CD14-positive monocyte (primary cell): ENCODE measurements around the gene NCOR2. TPM values are rescaled to one million over a fixed set of nuclear protein-coding genes. Genes with fewer than 3 reads are reported as not detected.

Source experiments
- DNase-seq, 3 donors: peaks; one replicate each; pipeline ENCODE4 v3.0.0-alpha.2; 2011 to 2022
- H2AFZ ChIP-seq: 2 replicates; pipeline ENCODE4 v1.6.0; 2012; ENCODE audit warnings: mild to moderate bottlenecking, low read depth, low read length, inconsistent platforms; ENCODE audit not compliant: insufficient read depth, poor library complexity, severe bottlenecking
- H3K27ac ChIP-seq, 2 donors: 1 replicate in 1 of 2; 2 replicates in 1 of 2; pipeline ENCODE4 v1.5.1; 2012 to 2013; ENCODE audit warnings: low read length in 2 of 2, control low read depth in 1 of 2, inconsistent platforms in 1 of 2, low read depth in 1 of 2, mild to moderate bottlenecking in 1 of 2
- H3K27me3 ChIP-seq, 2 donors: one replicate each; pipeline versions ENCODE4 v1.6.0 to v1.6.1; 2011 to 2013; ENCODE audit warnings: low read length in 2 of 2; ENCODE audit not compliant: control insufficient read depth in 2 of 2, insufficient read depth in 2 of 2
- H3K36me3 ChIP-seq, 2 donors: replicated peaks in 1 of 2; 1 replicate in 1 of 2; 2 replicates in 1 of 2; pipeline versions ENCODE4 v1.5.1 to v1.6.1; 2012 to 2013; ENCODE audit warnings: low read length in 2 of 2, control low read depth in 1 of 2, inconsistent platforms in 1 of 2, mild to moderate bottlenecking in 1 of 2; ENCODE audit not compliant: insufficient read depth in 2 of 2, control insufficient read depth in 1 of 2
- H3K4me1 ChIP-seq, 2 donors: 1 replicate in 1 of 2; 2 replicates in 1 of 2; pipeline versions ENCODE4 v1.5.1 to v1.6.1; 2012 to 2013; ENCODE audit warnings: low read length in 2 of 2, control low read depth in 1 of 2, inconsistent platforms in 1 of 2, mild to moderate bottlenecking in 1 of 2, moderate library complexity in 1 of 2; ENCODE audit not compliant: insufficient read depth in 2 of 2, control insufficient read depth in 1 of 2
- H3K4me2 ChIP-seq: replicated peaks from 2 replicates; pipeline ENCODE3; 2012; ENCODE audit warnings: low read length, moderate library complexity, mild to moderate bottlenecking; ENCODE audit not compliant: poor library complexity, severe bottlenecking; ENCODE audit errors: extremely low read depth
- H3K4me3 ChIP-seq, 3 experiments: fragments of 200-600 bp in 1 of 3; sonication (generic) in 1 of 3; replicated peaks in 1 of 3; 1 replicate in 2 of 3; 2 replicates in 1 of 3; pipeline ENCODE4 v1.5.1; 2011 to 2013; ENCODE audit warnings: low read length in 3 of 3, mild to moderate bottlenecking in 3 of 3, control low read depth in 2 of 3, low read depth in 2 of 3, inconsistent platforms in 1 of 3, moderate library complexity in 1 of 3
- H3K79me2 ChIP-seq: 2 replicates; pipeline ENCODE4 v1.6.0; 2012; ENCODE audit warnings: mild to moderate bottlenecking, control low read depth, inconsistent platforms, low read length, moderate library complexity; ENCODE audit not compliant: insufficient read depth
- H3K9ac ChIP-seq: 2 replicates; pipeline ENCODE4 v1.6.0; 2017; ENCODE audit warnings: low read length, mild to moderate bottlenecking; ENCODE audit not compliant: insufficient read depth, poor library complexity, severe bottlenecking
- H3K9me3 ChIP-seq, 2 donors: replicated peaks in 1 of 2; 1 replicate in 1 of 2; 2 replicates in 1 of 2; pipeline versions ENCODE4 v1.5.1 to v1.6.1; 2012 to 2013; ENCODE audit warnings: low read length in 2 of 2, control low read depth in 1 of 2; ENCODE audit not compliant: control insufficient read depth in 1 of 2, insufficient read depth in 1 of 2
- H4K20me1 ChIP-seq: 2 replicates; pipeline ENCODE4 v1.6.0; 2012; ENCODE audit warnings: mild to moderate bottlenecking, low read length, control low read depth, moderate library complexity; ENCODE audit not compliant: insufficient read depth
- H3K27ac Mint-ChIP-seq, 7 donors: one replicate each; pipeline ENCODE4 v1.8.0; 2020; ENCODE audit warnings: mild to moderate bottlenecking in 7 of 7, mixed read lengths in 7 of 7, moderate library complexity in 6 of 7, inconsistent platforms in 2 of 7
- H3K27me3 Mint-ChIP-seq, 3 donors: one replicate each; pipeline ENCODE4 v1.8.0; 2021 to 2022; ENCODE audit warnings: low read depth in 3 of 3, mild to moderate bottlenecking in 3 of 3, mixed read lengths in 3 of 3, moderate library complexity in 3 of 3, inconsistent platforms in 1 of 3
- H3K36me3 Mint-ChIP-seq, 2 donors: one replicate each; pipeline ENCODE4 v1.8.0; 2020; ENCODE audit warnings: mixed read lengths in 2 of 2, inconsistent platforms in 1 of 2, mild to moderate bottlenecking in 1 of 2
- H3K4me1 Mint-ChIP-seq: one replicate; pipeline ENCODE4 v1.8.0; 2020; ENCODE audit warnings: mild to moderate bottlenecking, mixed read lengths
- H3K4me3 Mint-ChIP-seq, 2 donors: one replicate each; pipeline ENCODE4 v1.8.0; 2020; ENCODE audit warnings: mild to moderate bottlenecking in 2 of 2, mixed read lengths in 2 of 2, moderate library complexity in 1 of 2
- H3K9me3 Mint-ChIP-seq, 7 donors: one replicate each; pipeline ENCODE4 v1.8.0; 2020 to 2022; ENCODE audit warnings: mixed read lengths in 7 of 7, mild to moderate bottlenecking in 6 of 7, moderate library complexity in 6 of 7, inconsistent platforms in 2 of 7
- WGBS: methylation state at CpG from one replicate; pipeline ENCODE4 v1.1.5; 2013; ENCODE audit warnings: missing lambda C conversion rate; ENCODE audit not compliant: insufficient coverage; 5-methylcytosine and 5-hydroxymethylcytosine counted together
- intact Hi-C, 2 donors: fragments of 100-400 bp; cut with micrococcal nuclease; formaldehyde crosslinking; loops; one replicate each; pipeline versions ENCODE4 v1.15.0 to v1.15.1; 2023
- polyA plus RNA-seq, 3 donors: library from polyadenylated mRNA; depleted of rRNA in 1 of 3; unstranded in 2 of 3; stranded (reverse) in 1 of 3; fragments of 300-500 nt in 2 of 3; fragments of >200 nt in 1 of 3; fragmentation: Illumina TruSeq in 2 of 3; gene quantifications; 1 replicate in 2 of 3; 2 replicates in 1 of 3; pipeline ENCODE4 v1.2.3, GENCODE V29; 2012 to 2021
- TF ChIP-seq, protein P1 (sequence below): fragments of 200-600 bp; IDR thresholded peaks from one replicate; pipeline ENCODE4 v1.8.0; 2022; ENCODE audit warnings: antibody characterized with exemption, mild to moderate bottlenecking

The NCOR2 gene
- polyA plus RNA-seq, 3 donors = 4.7 to 46.8 (median 5.5) TPM

DNA sequence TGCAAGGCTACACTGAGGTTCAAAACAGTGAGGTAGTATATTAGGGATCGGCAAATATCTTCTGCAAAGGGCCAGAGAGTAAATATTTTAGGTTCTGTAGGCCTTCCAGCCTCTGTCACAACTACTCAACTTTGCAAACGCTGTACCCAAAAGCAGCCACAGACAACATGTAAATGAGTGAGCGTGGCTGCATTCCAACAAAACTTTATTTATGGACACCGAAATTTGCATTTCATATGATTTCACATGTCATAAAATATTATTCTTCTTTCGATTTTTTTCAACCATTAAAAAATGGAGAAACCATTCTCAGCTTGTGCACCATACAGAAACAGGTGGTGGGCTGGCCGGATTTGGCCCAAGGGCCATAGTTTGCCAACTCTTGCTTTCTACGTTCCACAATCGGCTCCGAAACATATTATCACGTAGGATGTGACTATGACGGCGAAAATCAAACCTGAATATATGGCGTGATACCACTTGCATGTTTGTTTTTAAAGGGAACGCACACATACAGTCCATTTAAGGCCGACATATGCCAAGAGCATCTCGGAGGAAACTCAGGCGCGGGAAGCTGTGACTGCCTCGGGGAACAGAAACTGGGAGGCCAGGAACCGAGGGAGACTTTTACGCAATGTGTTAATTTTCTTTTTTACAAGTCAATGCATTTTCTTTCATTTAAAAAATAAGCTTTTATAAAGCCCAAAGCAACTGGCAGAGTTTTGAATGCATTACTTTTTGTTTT lies 7.1 kb downstream of the NCOR2 start:
- peaks cover 0 to 2% (median 0%) of the 10 kb centered on the region in 7 donors for H3K9me3 Mint-ChIP-seq
- Histone ChIP-seq H3K36me3 (peaks cover 3 to 27% of the 10 kb centered on the region in 2 donors), H3K9me3 (no peaks in the 10 kb centered on the region), H2AFZ (no peak overlapping the region), H4K20me1 (peaks cover 98% of the 10 kb centered on the region), H3K4me1 (peaks cover 51 to 60% of the 10 kb centered on the region in 2 donors), H3K9ac (no peak overlapping the region), H3K79me2 (peaks cover 100% of the 10 kb centered on the region), H3K27me3 (no peaks in the 10 kb centered on the region), H3K4me2 (no peak overlapping the region), H3K27ac (no peak overlapping the region), H3K4me3 (no peak overlapping the region)
- TF ChIP-seq, protein P1, sequence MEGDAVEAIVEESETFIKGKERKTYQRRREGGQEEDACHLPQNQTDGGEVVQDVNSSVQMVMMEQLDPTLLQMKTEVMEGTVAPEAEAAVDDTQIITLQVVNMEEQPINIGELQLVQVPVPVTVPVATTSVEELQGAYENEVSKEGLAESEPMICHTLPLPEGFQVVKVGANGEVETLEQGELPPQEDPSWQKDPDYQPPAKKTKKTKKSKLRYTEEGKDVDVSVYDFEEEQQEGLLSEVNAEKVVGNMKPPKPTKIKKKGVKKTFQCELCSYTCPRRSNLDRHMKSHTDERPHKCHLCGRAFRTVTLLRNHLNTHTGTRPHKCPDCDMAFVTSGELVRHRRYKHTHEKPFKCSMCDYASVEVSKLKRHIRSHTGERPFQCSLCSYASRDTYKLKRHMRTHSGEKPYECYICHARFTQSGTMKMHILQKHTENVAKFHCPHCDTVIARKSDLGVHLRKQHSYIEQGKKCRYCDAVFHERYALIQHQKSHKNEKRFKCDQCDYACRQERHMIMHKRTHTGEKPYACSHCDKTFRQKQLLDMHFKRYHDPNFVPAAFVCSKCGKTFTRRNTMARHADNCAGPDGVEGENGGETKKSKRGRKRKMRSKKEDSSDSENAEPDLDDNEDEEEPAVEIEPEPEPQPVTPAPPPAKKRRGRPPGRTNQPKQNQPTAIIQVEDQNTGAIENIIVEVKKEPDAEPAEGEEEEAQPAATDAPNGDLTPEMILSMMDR = no peak
- peaks cover 0 to 2% (median 0%) of the 10 kb centered on the region in 3 donors for H3K27me3 Mint-ChIP-seq
- H3K36me3 Mint-ChIP-seq = peaks cover 24 to 39% of the 10 kb centered on the region in 2 donors
- no peak for DNase-seq
- intact Hi-C loops = loop anchor here in 1 of 2 donors (10.0 kb wide), 1 partner anchor 94 kb away; no protein-coding TSS in a partner anchor
- no peak overlapping the region for H3K27ac Mint-ChIP-seq
- 65% methylated on average over 16 of the region's 21 CpGs for WGBS
- H3K4me1 Mint-ChIP-seq = peaks cover 69% of the 10 kb centered on the region
- H3K4me3 Mint-ChIP-seq = peak overlapping the region in 1 of 2 donors; percentile 62

DNA sequence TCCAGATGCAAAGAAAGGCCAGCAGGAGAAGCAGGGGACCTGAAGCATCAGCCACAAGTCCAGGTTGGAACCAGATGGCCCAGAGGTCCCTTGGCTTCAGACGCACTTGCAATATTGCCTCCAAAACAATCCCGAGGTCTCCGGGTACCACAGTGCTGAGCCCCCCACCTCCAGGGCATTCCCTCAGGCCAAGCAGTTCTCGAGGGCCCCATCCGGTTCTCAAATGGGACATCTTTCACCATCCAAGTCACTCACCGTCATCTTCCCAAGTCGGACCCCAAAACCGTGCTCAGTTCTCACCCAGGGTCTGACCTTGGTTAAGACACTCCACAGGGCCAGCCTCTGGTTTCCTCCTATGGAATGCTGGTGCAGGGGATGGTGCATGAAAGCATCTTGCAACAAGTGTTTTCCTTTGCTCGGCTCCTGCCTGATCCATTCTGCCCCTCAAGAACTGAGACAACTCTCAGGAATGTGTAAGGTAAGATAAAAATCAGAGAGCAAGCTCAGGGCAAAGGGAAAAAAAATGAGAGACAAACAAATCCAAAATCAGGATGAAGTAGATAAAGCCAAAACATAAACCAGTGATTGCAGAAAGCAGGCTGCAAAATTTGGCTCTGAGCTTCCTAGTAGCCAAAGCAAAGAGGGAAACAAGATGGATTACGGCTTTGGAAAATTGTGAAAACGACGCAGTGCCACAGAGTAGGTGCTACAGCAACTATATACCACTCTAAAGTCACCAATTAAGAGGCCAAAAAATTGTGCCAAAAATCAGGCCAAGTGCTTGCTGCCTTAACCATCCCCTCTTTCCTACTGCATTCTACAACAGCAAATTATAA lies 8.0 kb downstream of the NCOR2 start:
- WGBS = 97% methylated on average over 8 of the region's 12 CpGs
- H3K36me3 Mint-ChIP-seq = peaks cover 24 to 39% of the 10 kb centered on the region in 2 donors
- Histone ChIP-seq H3K79me2 (peaks cover 100% of the 10 kb centered on the region), H3K4me1 (peaks cover 51 to 60% of the 10 kb centered on the region in 2 donors), H2AFZ (no peak overlapping the region), H4K20me1 (peaks cover 98% of the 10 kb centered on the region), H3K36me3 (peaks cover 3 to 27% of the 10 kb centered on the region in 2 donors), H3K9ac (no peak overlapping the region), H3K27me3 (no peaks in the 10 kb centered on the region), H3K27ac (no peak overlapping the region), H3K9me3 (no peaks in the 10 kb centered on the region), H3K4me3 (no peak overlapping the region), H3K4me2 (no peak overlapping the region)
- H3K9me3 Mint-ChIP-seq = peaks cover 0 to 2% (median 0%) of the 10 kb centered on the region in 7 donors
- H3K27me3 Mint-ChIP-seq = peaks cover 0 to 2% (median 0%) of the 10 kb centered on the region in 3 donors
- no peak overlapping the region for H3K4me3 Mint-ChIP-seq
- intact Hi-C loops = loop anchor here (10.0 kb wide), 2 partner anchors 55 to 95 kb away; no protein-coding TSS in a partner anchor
- peak overlapping the region in 2 of 7 donors; percentile 3 to 33 for H3K27ac Mint-ChIP-seq
- H3K4me1 Mint-ChIP-seq = peaks cover 74% of the 10 kb centered on the region
- DNase-seq = no peak
- TF ChIP-seq, protein P1 = no peak
